Aorta (tissue), 5 donors: ENCODE results near the gene RPS24. TPM values are rescaled to one million over a fixed set of nuclear protein-coding genes. Genes with fewer than 3 reads are reported as not detected.
A peak's percentile ranks its signal among the peaks of the same experiment; 100 is the strongest.
"Not testable (repeated sequence)": the region's sequence is repeated elsewhere in the genome, so short reads cannot be mapped to it uniquely, and the experiment has no call there.

Experiments
- ATAC-seq: fragments of 200-7000 bp; cut with Tn5 transposase; one replicate; pipeline ENCODE4 v1.9.1; 2022; ENCODE audit warnings: moderate library complexity; ENCODE audit not compliant: low FRiP score
- DNase-seq, 2 donors: peaks; one replicate each; pipeline ENCODE4 v3.0.0-alpha.2; 2020
- H3K27ac ChIP-seq, 2 donors: one replicate each; pipeline ENCODE4 v1.5.1; 2013; ENCODE audit warnings: low read length in 2 of 2, mild to moderate bottlenecking in 2 of 2, moderate library complexity in 2 of 2, control low read depth in 1 of 2, inconsistent platforms in 1 of 2, low read depth in 1 of 2
- H3K27me3 ChIP-seq, 2 donors: one replicate each; pipeline ENCODE4 v1.6.1; 2013; ENCODE audit warnings: control low read depth in 1 of 2, low read length in 1 of 2, mild to moderate bottlenecking in 1 of 2, moderate library complexity in 1 of 2; ENCODE audit not compliant: insufficient read depth in 2 of 2, control insufficient read depth in 1 of 2
- H3K36me3 ChIP-seq, 2 donors: one replicate each; pipeline ENCODE4 v1.6.1; 2013; ENCODE audit warnings: control low read depth in 1 of 2, low read length in 1 of 2, mild to moderate bottlenecking in 1 of 2; ENCODE audit not compliant: insufficient read depth in 2 of 2, control insufficient read depth in 1 of 2
- H3K4me1 ChIP-seq, 2 donors: one replicate each; pipeline ENCODE4 v1.6.1; 2013; ENCODE audit warnings: low read length in 2 of 2, control low read depth in 1 of 2, mild to moderate bottlenecking in 1 of 2, moderate library complexity in 1 of 2; ENCODE audit not compliant: insufficient read depth in 2 of 2, control insufficient read depth in 1 of 2
- H3K4me3 ChIP-seq, 2 donors: one replicate each; pipeline ENCODE4 v1.5.1; 2013; ENCODE audit warnings: low read length in 2 of 2, control low read depth in 1 of 2, mild to moderate bottlenecking in 1 of 2
- H3K9me3 ChIP-seq: one replicate; pipeline ENCODE4 v1.6.1; 2013; ENCODE audit warnings: mild to moderate bottlenecking, low read length; ENCODE audit not compliant: control insufficient read depth
- WGBS, 2 donors: extraction: QIAGEN DNeasy Blood & Tissue Kit; methylation state at CpG; one replicate each; pipeline ENCODE4 v1.1.7; 2013; 5-methylcytosine and 5-hydroxymethylcytosine counted together
- intact Hi-C, 2 donors: fragments of 100-400 bp; cut with DNase I; formaldehyde crosslinking; loops; one replicate each; pipeline versions ENCODE4 v1.14.2 to v1.15.0; 2022
- polyA plus RNA-seq, 2 donors: library from polyadenylated mRNA; stranded (reverse); fragments of 200-250 nt; gene quantifications; one replicate each; pipeline ENCODE4 v1.2.3, GENCODE V29; 2013
- total RNA-seq, 2 donors: library from RNA; stranded (reverse); fragmentation: NEBNext Ultra II Directional; extraction: Animal tissue kit (Norgen Biotek cat#: 25700); gene quantifications; one replicate each; pipeline ENCODE4 v1.2.1, GENCODE V29; 2021
- donor health status: healthy with polysubstance abuse.
- donor health status: Bipolar disorder and iron deficiency.
- donor health status: DM: no; HTN: no; CAD: no.
- donor health status: DM: no; HTN: no; CAD: no.
- donor health status: DM: yes; HTN: yes; CAD: no.

RPS24 gene
- total and polyA plus RNA-seq, 4 donors, result 1,037 to 6,972 (median 2,608) TPM

GRCh38 chr10:78066728-78067430 is 33.2 kb downstream of the RPS24 start:
- no peak for ATAC-seq

DNA sequence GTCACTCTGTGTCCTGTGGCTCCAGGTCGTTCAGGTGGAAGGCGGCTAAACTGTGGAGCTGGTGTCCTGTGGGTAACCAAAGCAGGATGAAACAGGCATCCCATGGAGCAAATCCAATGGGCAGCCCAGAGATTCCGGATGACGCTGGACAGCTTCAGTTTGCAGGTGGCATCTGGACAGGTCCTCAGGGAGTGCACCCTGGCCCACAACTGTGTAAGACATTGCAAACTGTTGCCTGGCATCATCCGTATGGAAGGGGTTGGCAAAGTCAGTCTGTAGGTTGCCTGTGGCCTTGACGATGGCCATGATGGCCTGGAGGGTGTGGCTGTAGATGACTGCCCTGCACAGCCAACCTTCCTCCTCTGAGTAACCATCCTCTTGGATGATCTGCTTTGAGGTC is 35.5 kb downstream of the RPS24 start:
- no peaks in the 10 kb centered on the region for H3K4me1 ChIP-seq
- no peaks in the 10 kb centered on the region for H3K36me3 ChIP-seq
- intact Hi-C loops, result no loop called here
- ATAC-seq, result no peak
- no peak for DNase-seq
- H3K27ac ChIP-seq, result no peak overlapping the region
- no peaks in the 10 kb centered on the region for H3K27me3 ChIP-seq
- WGBS, 2 donors, result 96 to 98% methylated on average over 6 of the region's 6 CpGs
- H3K9me3 ChIP-seq, result no peaks in the 10 kb centered on the region
- no peak overlapping the region for H3K4me3 ChIP-seq

More at GRCh38 chr10:78066728-78067430, 33.2 kb downstream of the RPS24 start:
- WGBS, 2 donors, result 89 to 91% methylated on average over 11 of the region's 11 CpGs
- no peak overlapping the region for H3K27ac ChIP-seq
- H3K4me1 ChIP-seq, result no peaks in the 10 kb centered on the region
- intact Hi-C loops, result no loop called here
- no peaks in the 10 kb centered on the region for H3K9me3 ChIP-seq
- H3K27me3 ChIP-seq, result no peaks in the 10 kb centered on the region
- H3K36me3 ChIP-seq, result no peaks in the 10 kb centered on the region
- no peak for DNase-seq
- no peak overlapping the region for H3K4me3 ChIP-seq

GRCh38 chr10:78070064-78070463 is 36.4 kb downstream of the RPS24 start:
- intact Hi-C loops, H3K4me1 ChIP-seq, H3K9me3 ChIP-seq, H3K36me3 ChIP-seq, H3K4me3 ChIP-seq, ATAC-seq, DNase-seq, H3K27me3 ChIP-seq, H3K27ac ChIP-seq: not testable (repeated sequence)
- 94 to 97% methylated on average over 12 of the region's 12 CpGs for WGBS, 2 donors

- no peaks in the 10 kb centered on the region for H3K27me3 ChIP-seq
- intact Hi-C loops, result no loop called here
- ATAC-seq, result no peak
- no peak overlapping the region for H3K27ac ChIP-seq
- 91 to 95% methylated on average over 5 of the region's 5 CpGs for WGBS, 2 donors
- no peak for DNase-seq
- H3K36me3 ChIP-seq, result no peaks in the 10 kb centered on the region
- H3K4me3 ChIP-seq, result no peak overlapping the region
- no peaks in the 10 kb centered on the region for H3K4me1 ChIP-seq
- no peaks in the 10 kb centered on the region for H3K9me3 ChIP-seq
Observed at GRCh38 chr10:78070726-78071125, 37.1 kb downstream of the RPS24 start.

GRCh38 chr10:78071140-78071856 is 37.6 kb downstream of the RPS24 start:
- H3K4me3 ChIP-seq, result no peak overlapping the region
- H3K27me3 ChIP-seq, result no peaks in the 10 kb centered on the region
- ATAC-seq (no peak), DNase-seq (peak in 1 of 2 donors; percentile 37)
- intact Hi-C loops, result no loop called here
- no peaks in the 10 kb centered on the region for H3K9me3 ChIP-seq
- H3K36me3 ChIP-seq, result no peaks in the 10 kb centered on the region
- H3K27ac ChIP-seq, result no peak overlapping the region
- WGBS, 2 donors, result 51 to 67% methylated on average over 4 of the region's 4 CpGs
- no peaks in the 10 kb centered on the region for H3K4me1 ChIP-seq

- Histone ChIP-seq H3K9me3 (no peaks in the 10 kb centered on the region), H3K4me1 (no peaks in the 10 kb centered on the region), H3K36me3 (no peaks in the 10 kb centered on the region), H3K4me3 (no peak overlapping the region), H3K27me3 (no peaks in the 10 kb centered on the region), H3K27ac (no peak overlapping the region)
- 93 to 94% methylated on average over 4 of the region's 4 CpGs for whole genome bisulfite sequencing, 2 donors
- intact Hi-C loops, result no loop called here
- DNase-seq, result peak in 1 of 2 donors; percentile 45
- no peak for ATAC-seq
Observed at GRCh38 chr10:78071857-78072179, 38.2 kb downstream of the RPS24 start.

DNA sequence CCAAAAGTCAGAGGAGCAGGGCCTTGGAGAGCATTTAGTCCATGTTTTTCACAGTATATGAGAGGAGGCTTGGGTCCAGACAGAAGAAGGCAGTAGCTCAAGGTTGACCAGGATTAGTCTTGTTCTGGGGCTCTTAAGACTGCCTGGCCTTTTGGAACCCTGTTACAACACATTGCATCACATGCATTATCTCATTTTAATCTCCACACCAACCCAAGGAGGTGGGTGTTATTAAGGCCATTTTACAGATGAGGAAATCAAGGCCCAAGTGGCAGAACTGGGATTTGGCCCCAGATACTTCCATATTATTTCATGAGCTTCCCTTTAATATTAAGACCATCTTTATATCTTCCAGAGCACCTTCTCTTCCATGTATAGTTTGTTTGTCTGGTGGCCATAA is 38.8 kb downstream of the RPS24 start:
- Histone ChIP-seq H3K4me1 (no peaks in the 10 kb centered on the region), H3K9me3 (no peaks in the 10 kb centered on the region), H3K4me3 (no peak overlapping the region), H3K27me3 (no peaks in the 10 kb centered on the region), H3K36me3 (no peaks in the 10 kb centered on the region), H3K27ac (no peak overlapping the region)
- no peak for ATAC-seq
- intact Hi-C loops, result no loop called here
- DNase-seq, result no peak

- not testable (repeated sequence) for ATAC-seq
Observed at GRCh38 chr10:78075806-78076205, 42.1 kb downstream of the RPS24 start.

More at GRCh38 chr10:78075806-78076205, 42.1 kb downstream of the RPS24 start:
- WGBS, 2 donors, result 96 to 97% methylated on average over 18 to 29 of the region's 29 CpGs
- H3K4me3 ChIP-seq, H3K9me3 ChIP-seq, H3K36me3 ChIP-seq, intact Hi-C loops, H3K27ac ChIP-seq, H3K27me3 ChIP-seq, H3K4me1 ChIP-seq: not testable (repeated sequence)
- peak in 1 of 2 donors; percentile 51 for DNase-seq
